ENCODE results near the gene ALOX12. TPM values are rescaled to one million over a fixed set of nuclear protein-coding genes. Genes with fewer than 3 reads are reported as not detected.

The ALOX12 gene
- total RNA-seq, 1 donor, result not detected

- H3K36me3 ChIP-seq (ENCODE audit: insufficient read depth, low read length), result peaks cover 4% of the 10 kb centered on the region
- H3K27ac ChIP-seq (ENCODE audit: low read depth, low read length), result no peak overlapping the region
- peak; percentile 78 for TF ChIP-seq CTCF (IDR thresholded peaks at IDR 0.05; ENCODE audit: extremely low read depth, low read depth, low read length)
- H3K4me2 ChIP-seq (ENCODE audit: insufficient read depth, low read length), result peak overlapping the region; percentile 76
- H3K4me1 ChIP-seq (ENCODE audit: insufficient read depth, low read length), result peaks cover 41% of the 10 kb centered on the region
- peak overlapping the region; percentile 53 for H3K4me3 ChIP-seq (ENCODE audit: insufficient read depth, low read length)
- peaks cover 5% of the 10 kb centered on the region for H3K79me2 ChIP-seq (ENCODE audit: insufficient read depth, low read length)
- H3K27me3 ChIP-seq (ENCODE audit: insufficient read depth, low read length), result peaks cover 4% of the 10 kb centered on the region
- H4K20me1 ChIP-seq (ENCODE audit: insufficient read depth, low read length), result no peaks in the 10 kb centered on the region
- H2AFZ ChIP-seq (ENCODE audit: low read length), result peak overlapping the region; percentile 85
- H3K9me3 ChIP-seq (ENCODE audit: low read depth, low read length), result no peaks in the 10 kb centered on the region
- peak; percentile 99 for DNase-seq (ENCODE audit: insufficient read length, low spot score, missing footprints)
Measured at GRCh38 chr17:7021993-7022778, 26.3 kb downstream of the ALOX12 start.

DNA sequence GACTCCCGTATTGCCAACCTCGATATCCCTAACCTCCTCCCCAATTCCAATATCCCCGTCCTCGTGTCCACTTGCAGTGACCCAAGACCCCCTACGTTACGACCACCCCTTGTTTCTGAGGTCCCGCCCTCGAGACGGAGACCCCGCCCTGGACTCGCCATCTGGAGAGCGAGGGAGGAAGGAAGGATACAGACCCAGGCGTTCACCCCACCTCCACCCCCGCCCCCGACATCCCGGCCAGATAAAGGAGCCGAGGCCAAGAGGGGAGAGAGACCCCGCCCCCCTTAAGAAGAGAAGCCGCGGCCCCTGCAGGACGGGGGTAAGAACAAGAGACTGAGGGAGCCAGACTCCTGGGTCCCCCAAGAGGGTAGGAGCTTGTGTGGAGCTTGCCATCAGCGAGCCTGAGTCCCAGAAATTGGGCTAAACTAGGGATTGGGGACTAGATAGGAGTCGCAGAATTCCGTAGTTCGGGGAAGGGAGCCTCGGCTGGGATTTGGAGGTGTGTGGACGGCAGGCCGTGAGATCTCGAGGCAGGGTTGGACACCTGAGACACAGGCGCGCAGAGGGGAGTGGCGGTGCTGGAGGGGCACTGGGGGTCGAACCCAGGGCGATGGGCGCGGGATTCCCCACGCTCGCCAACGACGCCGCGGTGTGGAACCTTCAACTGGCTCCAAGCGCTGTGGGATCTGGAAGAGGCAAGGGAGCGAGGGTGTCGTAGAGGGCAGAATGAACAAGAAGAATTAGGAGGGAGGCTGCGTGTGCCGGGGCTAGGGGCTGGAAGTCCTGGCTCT, 27.1 kb downstream of the ALOX12 start, which contains the start of gene BCL6B:
Gene BCL6B, plus strand, starts transcription at position 270 of the 791 bp plus-strand sequence. CDS start 622 bp downstream, outside the sequence.
- TF ChIP-seq CTCF (IDR thresholded peaks at IDR 0.05; ENCODE audit: extremely low read depth, low read depth, low read length), result no peak
- peak within 1 kb of the TSS; percentile 76 for H3K4me2 ChIP-seq (ENCODE audit: insufficient read depth, low read length)
- no peaks in the 10 kb centered on the region for H4K20me1 ChIP-seq (ENCODE audit: insufficient read depth, low read length)
- H2AFZ ChIP-seq (ENCODE audit: low read length), result peak within 1 kb of the TSS; percentile 86
- H3K4me3 ChIP-seq (ENCODE audit: insufficient read depth, low read length), result peak within 1 kb of the TSS; percentile 58
- peaks cover 35% of the 10 kb centered on the region for H3K4me1 ChIP-seq (ENCODE audit: insufficient read depth, low read length)
- no peaks in the 10 kb centered on the region for H3K9me3 ChIP-seq (ENCODE audit: low read depth, low read length)
- no peak for DNase-seq (ENCODE audit: insufficient read length, low spot score, missing footprints)
- no peaks in the 10 kb centered on the region for H3K36me3 ChIP-seq (ENCODE audit: insufficient read depth, low read length)
- H3K27ac ChIP-seq (ENCODE audit: low read depth, low read length), result no peak within 1 kb of the TSS
- H3K27me3 ChIP-seq (ENCODE audit: insufficient read depth, low read length), result peaks cover 4% of the 10 kb centered on the region
- H3K79me2 ChIP-seq (ENCODE audit: insufficient read depth, low read length), result peaks cover 5% of the 10 kb centered on the region

DNA sequence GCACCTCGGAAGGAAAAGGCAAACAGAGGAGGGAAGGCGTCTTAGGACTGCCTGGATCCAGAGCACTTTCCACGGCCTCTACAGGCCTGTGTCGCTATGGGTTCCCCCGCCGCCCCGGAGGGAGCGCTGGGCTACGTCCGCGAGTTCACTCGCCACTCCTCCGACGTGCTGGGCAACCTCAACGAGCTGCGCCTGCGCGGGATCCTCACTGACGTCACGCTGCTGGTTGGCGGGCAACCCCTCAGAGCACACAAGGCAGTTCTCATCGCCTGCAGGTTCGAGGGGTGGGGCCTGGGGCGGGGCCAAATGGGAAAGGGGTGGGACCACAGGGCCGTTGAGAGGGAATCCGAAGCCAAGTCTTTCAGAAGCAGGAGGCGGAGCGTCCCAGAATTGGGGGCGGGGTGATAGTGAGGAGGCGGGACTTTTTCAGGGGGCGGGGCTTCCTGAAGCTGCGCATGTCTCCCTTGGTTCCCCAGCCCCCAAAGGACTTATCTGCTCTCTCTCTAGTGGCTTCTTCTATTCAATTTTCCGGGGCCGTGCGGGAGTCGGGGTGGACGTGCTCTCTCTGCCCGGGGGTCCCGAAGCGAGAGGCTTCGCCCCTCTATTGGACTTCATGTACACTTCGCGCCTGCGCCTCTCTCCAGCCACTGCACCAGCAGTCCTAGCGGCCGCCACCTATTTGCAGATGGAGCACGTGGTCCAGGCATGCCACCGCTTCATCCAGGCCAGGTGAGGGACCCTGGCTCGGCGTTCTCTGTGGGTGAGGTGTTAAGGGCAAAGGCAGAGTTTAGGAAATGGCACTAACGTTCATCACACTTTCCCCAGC, 27.9 kb downstream of the ALOX12 start:
- Histone ChIP-seq H3K4me2 (ENCODE audit: insufficient read depth, low read length) (peak overlapping the region; percentile 72), H3K36me3 (ENCODE audit: insufficient read depth, low read length) (no peaks in the 10 kb centered on the region), H4K20me1 (ENCODE audit: insufficient read depth, low read length) (no peaks in the 10 kb centered on the region), H3K4me3 (ENCODE audit: insufficient read depth, low read length) (peak overlapping the region; percentile 58), H3K79me2 (ENCODE audit: insufficient read depth, low read length) (peaks cover 4% of the 10 kb centered on the region), H3K27me3 (ENCODE audit: insufficient read depth, low read length) (peaks cover 4% of the 10 kb centered on the region), H3K27ac (ENCODE audit: low read depth, low read length) (no peak overlapping the region), H3K4me1 (ENCODE audit: insufficient read depth, low read length) (peaks cover 27% of the 10 kb centered on the region), H3K9me3 (ENCODE audit: low read depth, low read length) (no peaks in the 10 kb centered on the region), H2AFZ (ENCODE audit: low read length) (peak overlapping the region; percentile 86)
- peak; percentile 98 for DNase-seq (ENCODE audit: insufficient read length, low spot score, missing footprints)
- TF ChIP-seq CTCF (IDR thresholded peaks at IDR 0.05; ENCODE audit: extremely low read depth, low read depth, low read length), result no peak
